Endodermal cell (in vitro differentiated cells): ENCODE results near the gene MRPL22. TPM values are rescaled to one million over a fixed set of nuclear protein-coding genes. Genes with fewer than 3 reads are reported as not detected.
"Not testable (repeated sequence)": the region's sequence is repeated elsewhere in the genome, so short reads cannot be mapped to it uniquely, and the experiment has no call there.

Experiments used
- DNase-seq: peaks from one replicate; pipeline ENCODE4 v3.0.0-alpha.2; 2017
- H3K27ac ChIP-seq: 2 replicates; pipeline ENCODE4 v1.5.1; 2013; ENCODE audit warnings: mild to moderate bottlenecking, low read depth, low read length, moderate library complexity
- H3K27me3 ChIP-seq: 2 replicates; pipeline ENCODE4 v1.6.1; 2013; ENCODE audit warnings: mild to moderate bottlenecking, low read length, moderate library complexity; ENCODE audit not compliant: insufficient read depth, control insufficient read depth, poor library complexity, severe bottlenecking
- H3K36me3 ChIP-seq: 2 replicates; pipeline ENCODE4 v1.7.0; 2013; ENCODE audit warnings: mild to moderate bottlenecking, low read length, moderate library complexity; ENCODE audit not compliant: control insufficient read depth, insufficient read depth
- H3K4me1 ChIP-seq: one replicate; pipeline ENCODE4 v1.7.0; 2013; ENCODE audit warnings: low read length; ENCODE audit not compliant: control insufficient read depth, insufficient read depth
- H3K4me3 ChIP-seq: 2 replicates; pipeline ENCODE4 v1.5.1; 2013; ENCODE audit warnings: mild to moderate bottlenecking, low read length, moderate library complexity
- H3K9ac ChIP-seq: 2 replicates; pipeline ENCODE4 v1.6.1; 2013; ENCODE audit warnings: mild to moderate bottlenecking, low read length, moderate library complexity; ENCODE audit not compliant: poor library complexity, severe bottlenecking; ENCODE audit errors: extremely low read depth
- H3K9me3 ChIP-seq: 2 replicates; pipeline ENCODE4 v1.6.1; 2013; ENCODE audit warnings: mild to moderate bottlenecking, low read length, moderate library complexity; ENCODE audit not compliant: control insufficient read depth
- H3K27ac Mint-ChIP-seq: 2 replicates; pipeline ENCODE4 v1.8.0; 2020; ENCODE audit warnings: mixed read lengths
- H3K27me3 Mint-ChIP-seq: 2 replicates; pipeline ENCODE4 v1.8.0; 2021; ENCODE audit warnings: mild to moderate bottlenecking, mixed read lengths; ENCODE audit not compliant: insufficient read depth
- H3K36me3 Mint-ChIP-seq: 2 replicates; pipeline ENCODE4 v1.8.0; 2020; ENCODE audit warnings: low read depth, mixed read lengths
- H3K4me1 Mint-ChIP-seq: 2 replicates; pipeline ENCODE4 v1.8.0; 2020; ENCODE audit warnings: mixed read lengths
- H3K4me3 Mint-ChIP-seq: 2 replicates; pipeline ENCODE4 v1.8.0; 2020; ENCODE audit warnings: mild to moderate bottlenecking, moderate library complexity, mixed read lengths
- H3K9me3 Mint-ChIP-seq: 2 replicates; pipeline ENCODE4 v1.8.0; 2020; ENCODE audit warnings: mild to moderate bottlenecking, mixed read lengths
- WGBS, 2 experiments: methylation state at CpG; one replicate each; pipeline versions ENCODE4 v1.1.5 to v1.1.7; 2013; ENCODE audit warnings: missing lambda C conversion rate in 2 of 2, mixed read lengths in 1 of 2; ENCODE audit not compliant: insufficient coverage in 1 of 2, insufficient read length in 1 of 2; 5-methylcytosine and 5-hydroxymethylcytosine counted together
- total RNA-seq, 2 donors: library from RNA; stranded (reverse); fragmentation: NEBNext Ultra II Directional in 1 of 2; extraction: Animal tissue kit (Norgen Biotek cat#: 25700) in 1 of 2; gene quantifications; 2 replicates in 1 of 2; 3 replicates in 1 of 2; pipeline ENCODE4 v1.2.1, GENCODE V29; 2021
- TF ChIP-seq, protein P1 (sequence below): fragments of 200-600 bp; sonication (generic); conservative IDR thresholded peaks from 2 replicates; pipeline ENCODE4 v1.5.0; 2021; ENCODE audit warnings: antibody characterized with exemption, mild to moderate bottlenecking

The MRPL22 gene
- total RNA-seq, 2 donors from 2014 or later = 84.3 to 96.6 TPM

DNA sequence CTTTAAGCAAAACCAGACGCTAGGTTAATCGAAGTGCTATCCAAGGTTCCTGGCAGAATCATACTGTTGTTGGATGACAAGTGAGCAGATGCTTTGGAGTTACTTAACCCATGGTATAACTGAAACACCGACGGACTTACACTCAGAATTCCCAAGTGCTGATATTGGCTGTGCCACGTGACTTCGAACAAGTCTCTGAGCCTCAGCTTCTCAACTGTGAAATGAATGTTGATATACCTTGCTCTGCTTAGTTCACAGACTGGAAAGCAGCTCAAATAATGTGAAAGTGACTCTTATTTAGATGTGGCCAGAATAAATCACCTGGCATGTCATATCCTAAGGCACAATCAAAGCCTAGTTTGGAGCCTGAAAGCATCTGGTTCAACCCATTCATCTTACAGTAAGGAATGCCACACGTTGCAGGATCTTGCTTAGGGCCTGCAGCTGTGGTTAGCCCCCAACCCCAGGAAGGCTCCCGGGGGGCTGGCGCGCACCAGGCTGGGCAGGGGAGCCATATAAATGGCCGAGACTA, 3.6 kb upstream of the MRPL22 start:
- H3K9ac ChIP-seq = peak overlapping the region; percentile 61
- H3K36me3 Mint-ChIP-seq = peaks cover 20% of the 10 kb centered on the region
- TF ChIP-seq, protein P1, sequence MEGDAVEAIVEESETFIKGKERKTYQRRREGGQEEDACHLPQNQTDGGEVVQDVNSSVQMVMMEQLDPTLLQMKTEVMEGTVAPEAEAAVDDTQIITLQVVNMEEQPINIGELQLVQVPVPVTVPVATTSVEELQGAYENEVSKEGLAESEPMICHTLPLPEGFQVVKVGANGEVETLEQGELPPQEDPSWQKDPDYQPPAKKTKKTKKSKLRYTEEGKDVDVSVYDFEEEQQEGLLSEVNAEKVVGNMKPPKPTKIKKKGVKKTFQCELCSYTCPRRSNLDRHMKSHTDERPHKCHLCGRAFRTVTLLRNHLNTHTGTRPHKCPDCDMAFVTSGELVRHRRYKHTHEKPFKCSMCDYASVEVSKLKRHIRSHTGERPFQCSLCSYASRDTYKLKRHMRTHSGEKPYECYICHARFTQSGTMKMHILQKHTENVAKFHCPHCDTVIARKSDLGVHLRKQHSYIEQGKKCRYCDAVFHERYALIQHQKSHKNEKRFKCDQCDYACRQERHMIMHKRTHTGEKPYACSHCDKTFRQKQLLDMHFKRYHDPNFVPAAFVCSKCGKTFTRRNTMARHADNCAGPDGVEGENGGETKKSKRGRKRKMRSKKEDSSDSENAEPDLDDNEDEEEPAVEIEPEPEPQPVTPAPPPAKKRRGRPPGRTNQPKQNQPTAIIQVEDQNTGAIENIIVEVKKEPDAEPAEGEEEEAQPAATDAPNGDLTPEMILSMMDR = no peak
- no peaks in the 10 kb centered on the region for H3K9me3 Mint-ChIP-seq
- WGBS, 2 experiments = 15 to 26% methylated on average over 9 to 11 of the region's 11 CpGs
- no peaks in the 10 kb centered on the region for H3K27me3 Mint-ChIP-seq
- peak overlapping the region; percentile 95 for H3K4me3 ChIP-seq
- peaks cover 34% of the 10 kb centered on the region for H3K36me3 ChIP-seq
- H3K27ac ChIP-seq = no peak overlapping the region
- peak overlapping the region; percentile 82 for H3K4me3 Mint-ChIP-seq
- H3K27ac Mint-ChIP-seq = peak overlapping the region; percentile 85
- peaks cover 4% of the 10 kb centered on the region for H3K4me1 ChIP-seq
- peak; percentile 44 for DNase-seq
- H3K4me1 Mint-ChIP-seq = peaks cover 17% of the 10 kb centered on the region
- H3K27me3 ChIP-seq = no peaks in the 10 kb centered on the region
- no peaks in the 10 kb centered on the region for H3K9me3 ChIP-seq

DNA sequence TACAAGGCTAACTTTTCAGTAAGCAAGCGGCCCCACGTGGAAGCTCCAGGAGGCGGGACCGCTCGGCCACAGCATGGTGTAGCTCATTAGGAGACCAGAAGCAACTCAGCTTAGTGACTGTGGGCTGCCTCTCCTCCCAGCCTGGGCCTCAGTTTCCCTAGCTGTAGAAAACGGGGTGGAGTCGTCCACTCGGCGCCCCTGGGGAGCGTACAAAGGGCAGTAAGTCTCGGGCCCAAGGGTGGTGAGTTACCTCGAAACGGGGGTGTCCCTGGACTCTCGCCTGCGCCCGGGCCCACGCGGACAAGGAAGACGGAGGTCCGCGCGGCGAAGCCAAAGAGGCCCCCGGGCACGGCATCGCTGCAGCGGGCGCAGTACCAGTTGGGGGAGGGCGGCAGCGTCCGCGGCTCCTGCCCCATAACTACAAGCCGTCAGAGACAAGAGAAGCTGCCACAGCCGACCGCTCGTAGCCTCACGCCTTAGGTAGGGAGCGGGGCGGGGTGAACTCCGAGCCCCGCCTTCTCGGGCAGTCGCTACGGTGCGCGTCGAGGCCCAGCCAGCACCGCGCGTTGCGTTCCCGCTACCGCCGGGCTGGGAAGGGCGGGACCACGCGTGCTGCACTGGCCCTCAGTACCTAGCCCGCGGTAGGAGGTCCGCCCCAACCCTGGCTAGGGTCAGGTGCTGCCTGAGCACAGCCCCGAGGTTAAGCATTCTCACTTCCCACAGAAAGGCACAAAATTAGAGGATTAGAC, 3.0 kb upstream of the MRPL22 start, which contains the start of gene GEMIN5:
TSS of gene GEMIN5 (minus strand) at position 494 of the 749 bp plus-strand sequence. CDS start at position 416, 78 bp downstream.
- Mint-ChIP-seq H3K4me1 (peaks cover 22% of the 10 kb centered on the region), H3K36me3 (peaks cover 15% of the 10 kb centered on the region), H3K9me3 (no peaks in the 10 kb centered on the region), H3K27ac (peak within 1 kb of the TSS; percentile 85), H3K4me3 (peak within 1 kb of the TSS; percentile 82), H3K27me3 (no peaks in the 10 kb centered on the region)
- peak; percentile 96 for DNase-seq
- Histone ChIP-seq H3K4me1 (peaks cover 4% of the 10 kb centered on the region), H3K27me3 (no peaks in the 10 kb centered on the region), H3K36me3 (peaks cover 34% of the 10 kb centered on the region), H3K9me3 (no peaks in the 10 kb centered on the region), H3K9ac (peak within 1 kb of the TSS; percentile 61), H3K27ac (peak within 1 kb of the TSS; percentile 20), H3K4me3 (peak within 1 kb of the TSS; percentile 95)
- WGBS, 2 experiments = 1% methylated on average over 46 to 61 of the region's 61 CpGs
- TF ChIP-seq, protein P1 = no peak

DNA sequence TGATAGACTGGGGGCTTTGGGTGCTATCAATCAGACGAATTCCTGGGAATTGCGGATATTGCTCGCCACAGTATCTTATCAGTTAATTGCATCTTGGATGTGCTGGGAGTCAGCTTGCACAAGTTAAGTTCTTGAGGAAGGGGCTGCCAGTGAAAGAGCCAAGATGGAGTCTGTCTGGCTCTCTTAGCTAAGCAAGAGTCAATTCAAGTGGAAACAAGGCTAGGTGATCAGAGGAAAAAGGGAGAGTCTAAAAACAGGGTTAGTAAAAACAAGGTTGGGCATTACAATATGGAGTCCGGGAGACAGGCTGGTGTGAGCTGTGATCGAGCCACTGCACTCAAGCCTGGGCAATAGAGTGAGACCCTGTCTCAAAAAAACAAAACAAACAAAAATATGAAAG, 1.5 kb upstream of the MRPL22 start:
- H3K4me3 ChIP-seq, H3K27me3 ChIP-seq, DNase-seq, H3K9me3 Mint-ChIP-seq, H3K27me3 Mint-ChIP-seq, H3K9me3 ChIP-seq, H3K4me3 Mint-ChIP-seq, H3K4me1 ChIP-seq, H3K27ac ChIP-seq: not testable (repeated sequence)
- 77 to 78% methylated on average over 3 to 5 of the region's 5 CpGs for WGBS, 2 experiments
- peak overlapping the region; percentile 46 for H3K27ac Mint-ChIP-seq
- Histone ChIP-seq H3K9ac (peak overlapping the region; percentile 16), H3K36me3 (peaks cover 21% of the 10 kb centered on the region)
- H3K36me3 Mint-ChIP-seq = peaks cover 12% of the 10 kb centered on the region
- H3K4me1 Mint-ChIP-seq = peaks cover 24% of the 10 kb centered on the region
